MCF 10A (cell line): Measurements from ENCODE around the gene TGFB1I1. TPM values are rescaled to one million over a fixed set of nuclear protein-coding genes. Genes with fewer than 3 reads are reported as not detected.

Experiments
- BruUV-seq: library from RNA; stranded (reverse); fragments of 400-500 nt; replicated peaks from 2 replicates; lab custom pipeline; 2021; lab: Mats Ljungman, UMichigan
- CTCF ChIA-PET: fragments of 300-600 bp; sonication (Branson Sonifier 250); formaldehyde crosslinking; extraction: SDS; loops from one replicate; lab custom pipeline; 2021; ENCODE audit warnings: antibody characterized with exemption, inconsistent platforms; lab: Yijun Ruan, JAX
- POLR2A ChIA-PET: fragments of 300-600, 350-650 bp; sonication (Branson Sonifier 250); formaldehyde crosslinking; extraction: SDS; loops from one replicate; lab custom pipeline; 2020; ENCODE audit warnings: antibody characterized with exemption, inconsistent platforms; lab: Yijun Ruan, JAX
- DNase-seq: peaks from one replicate; pipeline ENCODE4 v3.0.0-alpha.2; 2018; ENCODE audit not compliant: unreplicated experiment
- H3K27ac Mint-ChIP-seq: one replicate; pipeline ENCODE4 v1.8.0; 2022; ENCODE audit warnings: mild to moderate bottlenecking, low read depth, mixed read lengths; ENCODE audit not compliant: unreplicated experiment
- H3K27me3 Mint-ChIP-seq: one replicate; pipeline ENCODE4 v1.8.0; 2022; ENCODE audit warnings: mixed read lengths; ENCODE audit not compliant: insufficient read depth, unreplicated experiment
- H3K36me3 Mint-ChIP-seq: one replicate; pipeline ENCODE4 v1.8.0; 2022; ENCODE audit warnings: mild to moderate bottlenecking, moderate library complexity, mixed read lengths; ENCODE audit not compliant: insufficient read depth, unreplicated experiment
- H3K4me1 Mint-ChIP-seq: one replicate; pipeline ENCODE4 v1.8.0; 2022; ENCODE audit warnings: mixed read lengths; ENCODE audit not compliant: insufficient read depth, unreplicated experiment
- H3K4me3 Mint-ChIP-seq: one replicate; pipeline ENCODE4 v1.8.0; 2022; ENCODE audit warnings: mild to moderate bottlenecking, moderate library complexity, mixed read lengths; ENCODE audit not compliant: unreplicated experiment
- H3K9me3 Mint-ChIP-seq: one replicate; pipeline ENCODE4 v1.8.0; 2022; ENCODE audit warnings: mixed read lengths; ENCODE audit not compliant: unreplicated experiment
- intact Hi-C: fragments of 100-400 bp; cut with micrococcal nuclease; formaldehyde crosslinking; loops from 2 replicates; pipeline ENCODE4 v1.14.1; 2022
- total RNA-seq: library from RNA; stranded (reverse); gene quantifications from 2 replicates; pipeline ENCODE4 v1.2.3, GENCODE V29; 2022
- TF ChIP-seq, protein P1 (sequence below): fragments of 200-600 bp; IDR thresholded peaks from one replicate; pipeline ENCODE4 v1.8.0; 2022; ENCODE audit warnings: antibody characterized with exemption, mild to moderate bottlenecking; ENCODE audit not compliant: unreplicated experiment

Gene TGFB1I1
- total RNA-seq, 1 experiment from 2014 or later = 14.7 TPM

DNA sequence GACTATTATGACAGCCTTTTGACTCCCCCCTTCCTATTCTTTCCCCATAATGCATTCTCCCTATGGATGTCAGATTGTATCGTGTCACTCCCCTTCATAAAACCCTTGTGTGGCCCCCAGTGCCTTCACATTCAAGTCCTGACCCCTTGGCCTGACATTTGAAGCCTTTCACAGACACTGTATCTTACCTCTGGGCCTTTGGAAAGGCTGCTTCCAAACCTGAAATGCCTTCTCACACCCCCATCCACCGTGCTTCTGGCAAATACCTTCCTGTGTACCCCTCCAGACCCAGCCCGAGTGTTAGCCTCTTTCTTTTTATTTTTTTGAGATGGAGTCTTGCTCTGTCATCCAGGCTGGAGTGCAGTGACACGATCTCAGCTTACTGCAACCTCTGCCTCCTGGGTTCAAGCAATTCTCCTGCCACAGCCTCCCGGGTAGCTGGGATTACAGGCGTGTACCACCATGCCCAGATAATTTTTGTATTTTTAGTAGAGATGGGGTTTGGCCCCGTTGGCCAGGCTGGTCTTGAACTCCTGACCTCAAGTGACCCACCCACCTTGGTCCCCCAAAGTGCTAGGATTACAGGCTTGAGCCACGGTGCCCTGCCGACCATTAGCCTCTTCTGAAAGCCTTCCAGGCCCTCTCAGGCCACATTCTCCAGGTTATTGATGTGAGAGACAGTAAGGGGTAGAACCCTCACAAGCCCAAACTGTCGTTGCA is 10.6 kb upstream of the TGFB1I1 start:
- intact Hi-C loops = no loop called here
- BruUV-seq = no TSS peak
- CTCF ChIA-PET = interaction anchor here (0.6 to 8.4 kb wide), 27 partner anchors 8 to 476 kb away, joined by 3 to 65 read pairs (median 6); partner anchors contain the start of genes FUS, HSD3B7, RUSF1 and ZNF843
- H3K27me3 Mint-ChIP-seq = no peaks in the 10 kb centered on the region
- no peak for DNase-seq
- peaks cover 14% of the 10 kb centered on the region for H3K4me1 Mint-ChIP-seq
- POLR2A ChIA-PET = interaction anchor here (0.6 to 4.9 kb wide), 18 partner anchors 8 to 502 kb away, joined by 3 to 40 read pairs (median 11); partner anchors contain the start of genes FUS, KAT8, RUSF1 and ZNF267
- no peak overlapping the region for H3K4me3 Mint-ChIP-seq
- H3K9me3 Mint-ChIP-seq = no peaks in the 10 kb centered on the region
- TF ChIP-seq, protein P1, sequence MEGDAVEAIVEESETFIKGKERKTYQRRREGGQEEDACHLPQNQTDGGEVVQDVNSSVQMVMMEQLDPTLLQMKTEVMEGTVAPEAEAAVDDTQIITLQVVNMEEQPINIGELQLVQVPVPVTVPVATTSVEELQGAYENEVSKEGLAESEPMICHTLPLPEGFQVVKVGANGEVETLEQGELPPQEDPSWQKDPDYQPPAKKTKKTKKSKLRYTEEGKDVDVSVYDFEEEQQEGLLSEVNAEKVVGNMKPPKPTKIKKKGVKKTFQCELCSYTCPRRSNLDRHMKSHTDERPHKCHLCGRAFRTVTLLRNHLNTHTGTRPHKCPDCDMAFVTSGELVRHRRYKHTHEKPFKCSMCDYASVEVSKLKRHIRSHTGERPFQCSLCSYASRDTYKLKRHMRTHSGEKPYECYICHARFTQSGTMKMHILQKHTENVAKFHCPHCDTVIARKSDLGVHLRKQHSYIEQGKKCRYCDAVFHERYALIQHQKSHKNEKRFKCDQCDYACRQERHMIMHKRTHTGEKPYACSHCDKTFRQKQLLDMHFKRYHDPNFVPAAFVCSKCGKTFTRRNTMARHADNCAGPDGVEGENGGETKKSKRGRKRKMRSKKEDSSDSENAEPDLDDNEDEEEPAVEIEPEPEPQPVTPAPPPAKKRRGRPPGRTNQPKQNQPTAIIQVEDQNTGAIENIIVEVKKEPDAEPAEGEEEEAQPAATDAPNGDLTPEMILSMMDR = no peak
- peak overlapping the region; percentile 66 for H3K27ac Mint-ChIP-seq
- H3K36me3 Mint-ChIP-seq = peaks cover 61% of the 10 kb centered on the region

DNA sequence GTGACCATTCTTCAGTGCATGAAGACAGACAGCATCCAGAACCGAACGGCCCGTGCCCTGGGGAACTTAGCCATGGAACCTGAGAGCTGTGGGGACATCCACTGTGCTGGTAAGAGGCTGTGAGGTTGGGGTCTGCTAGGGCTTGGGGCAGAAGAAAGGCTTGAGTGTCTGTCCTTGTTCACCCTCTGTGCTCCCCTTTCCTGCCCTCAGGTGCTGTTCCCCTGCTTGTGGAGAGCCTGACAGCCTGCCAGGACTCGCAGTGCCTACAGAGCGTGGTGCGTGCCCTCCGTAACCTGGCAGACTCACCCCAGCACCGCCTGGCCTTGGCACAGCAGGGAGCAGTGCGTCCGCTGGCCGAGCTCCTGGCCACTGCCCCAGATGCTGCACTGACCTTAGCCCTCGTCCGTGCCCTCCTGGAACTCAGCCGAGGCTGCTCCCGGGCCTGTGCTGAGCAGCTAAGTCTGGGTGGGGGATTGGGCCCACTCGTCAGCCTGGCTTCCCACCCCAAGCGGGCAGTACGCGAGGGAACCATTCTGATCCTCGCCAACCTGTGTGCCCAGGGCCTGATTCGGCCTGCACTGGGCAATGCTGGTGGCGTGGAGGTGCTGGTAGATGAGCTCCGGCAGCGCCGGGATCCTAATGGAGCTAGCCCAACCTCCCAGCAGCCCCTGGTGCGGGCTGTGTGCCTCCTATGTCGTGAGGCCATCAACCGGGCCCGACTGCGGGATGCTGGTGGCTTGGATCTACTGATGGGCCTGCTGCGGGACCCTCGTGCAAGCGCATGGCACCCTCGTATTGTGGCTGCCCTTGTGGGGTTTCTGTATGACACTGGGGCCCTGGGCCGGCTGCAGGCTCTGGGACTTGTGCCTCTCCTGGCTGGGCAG is 9.8 kb upstream of the TGFB1I1 start:
- no peak for DNase-seq
- Mint-ChIP-seq H3K9me3 (no peaks in the 10 kb centered on the region), H3K27me3 (no peaks in the 10 kb centered on the region), H3K27ac (no peak overlapping the region), H3K36me3 (peaks cover 54% of the 10 kb centered on the region), H3K4me3 (no peak overlapping the region), H3K4me1 (peaks cover 14% of the 10 kb centered on the region)
- BruUV-seq = no TSS peak
- CTCF ChIA-PET = interaction anchor here (0.5 to 8.4 kb wide), 8 partner anchors 10 to 477 kb away, joined by 3 to 65 read pairs (median 6); partner anchors contain the start of genes HSD3B7 and ZNF843
- POLR2A ChIA-PET = interaction anchor here (0.5 to 2.3 kb wide), 4 partner anchors 9 to 502 kb away, joined by 3 to 9 read pairs (median 3); no protein-coding TSS in a partner anchor
- TF ChIP-seq, protein P1 = no peak
- intact Hi-C loops = no loop called here

DNA sequence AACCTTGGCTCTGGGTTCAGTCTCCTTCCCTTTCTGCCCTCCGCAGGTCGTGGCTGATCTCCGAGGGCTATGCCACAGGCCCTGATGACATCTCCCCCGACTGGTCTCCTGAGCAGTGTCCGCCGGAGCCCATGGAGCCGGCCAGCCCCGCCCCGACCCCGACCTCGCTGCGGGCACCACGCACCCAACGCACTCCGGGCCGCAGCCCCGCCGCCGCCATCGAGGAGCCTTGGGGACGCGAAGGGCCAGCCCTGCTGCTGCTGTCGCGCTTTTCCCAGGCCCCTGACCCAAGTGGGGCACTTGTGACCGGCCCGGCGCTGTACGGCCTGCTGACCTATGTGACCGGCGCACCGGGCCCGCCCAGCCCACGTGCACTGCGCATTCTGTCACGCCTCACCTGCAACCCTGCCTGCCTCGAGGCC is 7.6 kb upstream of the TGFB1I1 start:
- Mint-ChIP-seq H3K27ac (no peak overlapping the region), H3K4me3 (no peak overlapping the region), H3K9me3 (no peaks in the 10 kb centered on the region), H3K36me3 (peaks cover 38% of the 10 kb centered on the region), H3K27me3 (no peaks in the 10 kb centered on the region), H3K4me1 (peaks cover 14% of the 10 kb centered on the region)
- intact Hi-C loops = no loop called here
- ChIA-PET POLR2A (no interaction called here), CTCF (no interaction called here)
- TF ChIP-seq, protein P1 = no peak
- no TSS peak for BruUV-seq
- no peak for DNase-seq
